Measurements from ENCODE around the gene CHD8.

CHD8 gene

GRCh38 chr14:21356511-21356910 lies 99.4 kb downstream of the CHD8 start:
- DNase-seq, result no peak

- no peak for DNase-seq
These were observed 103.3 kb downstream of the CHD8 start for GRCh38 chr14:21352587-21352986.

GRCh38 chr14:21350539-21350938 lies 105.4 kb downstream of the CHD8 start:
- DNase-seq, result no peak

GRCh38 chr14:21347201-21347600 lies 108.7 kb downstream of the CHD8 start:
- DNase-seq, result no peak

GRCh38 chr14:21346532-21347135 lies 109.3 kb downstream of the CHD8 start:
- DNase-seq, result no peak

GRCh38 chr14:21343035-21343794 lies 112.7 kb downstream of the CHD8 start:
- no peak for DNase-seq

Data from activated CD8-positive, alpha-beta memory T cell treated with anti-CD3 and anti-CD28 coated beads, Interleukin-2, amount 50 U/mL, for 48 hours (primary cell).